Heart left ventricle (tissue), 13 donors: Measurements from ENCODE around the gene SLA2.

Experiments used
- POLR2A ChIP-seq, 2 donors: fragments of 450-650 bp; IDR thresholded peaks; one replicate each; pipeline ENCODE4 v1.6.1; 2017; ENCODE audit warnings: antibody characterized with exemption in 2 of 2, mild to moderate bottlenecking in 2 of 2, moderate library complexity in 2 of 2
- TF ChIP-seq, protein P1 (sequence below), 12 donors: fragments of 200-600 bp; sonication (generic) in 4 of 12; IDR thresholded peaks; one replicate each; pipeline versions ENCODE4 v1.5.0 to v1.8.0; 2018 to 2022; ENCODE audit warnings: antibody characterized with exemption in 12 of 12, mild to moderate bottlenecking in 5 of 12
- donor health status: ischemic (EF 13 %, LVEDD 7.1; RV severe dilation, severe dysfunction).
- donor health status: DM: no; HTN: yes; CAD: no.
- donor health status: DM: no; HTN: no; CAD: no.
- donor health status: ischemic (EF 25% LVEDD 6.9; RV normal size, moderate dysfunction).
- donor health status: ischemic (EF 25% LVEDD 5.7; RV mildly dilated, moderate dysfunction).
- donor health status: ischemic (EF 35%, LVEDD 5.7; RV mildly dilated, moderate dysfunction).
- donor health status: nonischemic (EF 11% LVEDD 7.7; RV severe dilation, severe dysfunction).
- donor health status: DM: yes; HTN: yes; CAD: no.
- donor health status: PGD.
- donor health status: ischemic (EF 29% LVEDD 5.4; RV normal size, mild dysfunction).
- donor health status: nonischemic (EF 23%, LVEDD 6.1; RV moderate dilation, normal function).

DNA sequence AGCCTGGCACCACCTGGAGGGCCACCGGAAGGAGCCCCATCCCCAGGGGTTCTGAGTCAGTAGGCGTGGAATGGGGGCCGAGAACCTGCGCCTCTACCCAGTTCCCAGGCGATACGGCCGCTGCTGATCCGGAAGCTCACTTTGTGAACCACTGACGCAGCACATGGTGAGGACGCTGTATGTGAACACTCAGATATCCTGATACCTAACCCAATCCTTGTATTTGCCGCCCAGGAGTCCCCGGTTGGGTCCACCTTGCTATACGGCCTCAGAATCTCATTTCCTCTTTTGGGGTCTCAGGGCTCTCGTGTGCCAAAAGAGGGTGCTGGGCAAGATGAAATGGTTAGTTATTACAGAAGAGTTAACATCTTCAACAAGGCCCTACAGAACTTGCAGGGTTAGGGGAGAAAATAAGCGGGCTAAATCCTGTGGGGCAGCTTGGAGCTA is 41.0 kb downstream of the SLA2 start:
- TF ChIP-seq, protein P1, sequence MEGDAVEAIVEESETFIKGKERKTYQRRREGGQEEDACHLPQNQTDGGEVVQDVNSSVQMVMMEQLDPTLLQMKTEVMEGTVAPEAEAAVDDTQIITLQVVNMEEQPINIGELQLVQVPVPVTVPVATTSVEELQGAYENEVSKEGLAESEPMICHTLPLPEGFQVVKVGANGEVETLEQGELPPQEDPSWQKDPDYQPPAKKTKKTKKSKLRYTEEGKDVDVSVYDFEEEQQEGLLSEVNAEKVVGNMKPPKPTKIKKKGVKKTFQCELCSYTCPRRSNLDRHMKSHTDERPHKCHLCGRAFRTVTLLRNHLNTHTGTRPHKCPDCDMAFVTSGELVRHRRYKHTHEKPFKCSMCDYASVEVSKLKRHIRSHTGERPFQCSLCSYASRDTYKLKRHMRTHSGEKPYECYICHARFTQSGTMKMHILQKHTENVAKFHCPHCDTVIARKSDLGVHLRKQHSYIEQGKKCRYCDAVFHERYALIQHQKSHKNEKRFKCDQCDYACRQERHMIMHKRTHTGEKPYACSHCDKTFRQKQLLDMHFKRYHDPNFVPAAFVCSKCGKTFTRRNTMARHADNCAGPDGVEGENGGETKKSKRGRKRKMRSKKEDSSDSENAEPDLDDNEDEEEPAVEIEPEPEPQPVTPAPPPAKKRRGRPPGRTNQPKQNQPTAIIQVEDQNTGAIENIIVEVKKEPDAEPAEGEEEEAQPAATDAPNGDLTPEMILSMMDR (IDR thresholded peaks at IDR 0.05): no peak
- TF ChIP-seq POLR2A (IDR thresholded peaks at IDR 0.05): no peak
